Caco-2 (cell line): ENCODE results near the gene KRT1. TPM values are rescaled to one million over a fixed set of nuclear protein-coding genes. Genes with fewer than 3 reads are reported as not detected.

Experiments
- BruUV-seq: library from RNA; stranded (reverse); fragments of 400-500 nt; replicated peaks from 2 replicates; lab custom pipeline; 2021; lab: Mats Ljungman, UMichigan
- CTCF ChIA-PET: fragments of 300-600 bp; sonication (Branson Sonifier 250); formaldehyde crosslinking; loops from one replicate; lab custom pipeline; 2022; ENCODE audit warnings: antibody characterized with exemption; lab: Charles Lee
- POLR2A ChIA-PET: fragments of 300-600 bp; sonication (Branson Sonifier 250); formaldehyde crosslinking; loops from one replicate; lab custom pipeline; 2022; ENCODE audit warnings: antibody characterized with exemption; lab: Charles Lee
- DNase-seq, 2 experiments: peaks; one replicate each; pipeline versions ENCODE4 v3.0.0 to v3.0.0-alpha.2; 2020 to 2022
- H3K27me3 ChIP-seq: replicated peaks from 2 replicates; pipeline ENCODE4 v1.6.0; 2011; ENCODE audit warnings: low read length; ENCODE audit not compliant: control insufficient read depth, insufficient read depth
- H3K36me3 ChIP-seq: 2 replicates; pipeline ENCODE4 v1.5.1; 2011; ENCODE audit warnings: low read length; ENCODE audit not compliant: control insufficient read depth, insufficient read depth
- H3K4me1 ChIP-seq: fragments of 250-450 bp; sonication (Bioruptor Pico); 2 replicates; pipeline ENCODE4 v1.5.1; 2020; ENCODE audit warnings: mild to moderate bottlenecking
- H3K4me3 ChIP-seq: 2 replicates; pipeline ENCODE4 v1.5.1; 2011; ENCODE audit warnings: low read depth, mild to moderate bottlenecking, control low read depth, low read length
- H3K9me3 ChIP-seq: fragments of 250-450 bp; sonication (Bioruptor Pico); 2 replicates; pipeline ENCODE4 v1.5.1; 2020; ENCODE audit warnings: mild to moderate bottlenecking, moderate library complexity
- H3K27ac Mint-ChIP-seq: one replicate; pipeline ENCODE4 v1.8.0; 2022; ENCODE audit warnings: mixed read lengths; ENCODE audit not compliant: unreplicated experiment
- H3K27me3 Mint-ChIP-seq: one replicate; pipeline ENCODE4 v1.8.0; 2022; ENCODE audit warnings: mixed read lengths; ENCODE audit not compliant: insufficient read depth, unreplicated experiment
- H3K36me3 Mint-ChIP-seq: one replicate; pipeline ENCODE4 v1.8.0; 2022; ENCODE audit warnings: mild to moderate bottlenecking, mixed read lengths; ENCODE audit not compliant: insufficient read depth, unreplicated experiment
- H3K4me1 Mint-ChIP-seq: one replicate; pipeline ENCODE4 v1.8.0; 2022; ENCODE audit warnings: low read depth, mixed read lengths; ENCODE audit not compliant: unreplicated experiment
- H3K4me3 Mint-ChIP-seq: one replicate; pipeline ENCODE4 v1.8.0; 2022; ENCODE audit warnings: mild to moderate bottlenecking, moderate library complexity, mixed read lengths; ENCODE audit not compliant: unreplicated experiment
- H3K9me3 Mint-ChIP-seq: one replicate; pipeline ENCODE4 v1.8.0; 2022; ENCODE audit warnings: mixed read lengths; ENCODE audit not compliant: unreplicated experiment
- intact Hi-C: fragments of 100-400 bp; cut with micrococcal nuclease; formaldehyde crosslinking; loops from one replicate; pipeline ENCODE4 v1.10.0; 2022; ENCODE audit not compliant: unreplicated experiment
- total RNA-seq: library from RNA; stranded (reverse); gene quantifications from 2 replicates; pipeline ENCODE4 v1.2.3, GENCODE V29; 2022
- TF ChIP-seq, protein P1 (sequence below), 2 experiments: fragments of 200-600 bp in 1 of 2; IDR thresholded peaks; 1 replicate in 1 of 2; 2 replicates in 1 of 2; pipeline versions ENCODE4 v1.5.1 to v1.8.0; 2011 to 2022; ENCODE audit warnings: antibody characterized with exemption in 1 of 2, control low read depth in 1 of 2, inconsistent platforms in 1 of 2, low read depth in 1 of 2, low read length in 1 of 2, mild to moderate bottlenecking in 1 of 2, moderate library complexity in 1 of 2; ENCODE audit not compliant: insufficient read depth in 1 of 2, severe bottlenecking in 1 of 2, unreplicated experiment in 1 of 2

KRT1 gene
- total RNA-seq, 1 experiment from 2014 or later, result 0.20 TPM

DNA sequence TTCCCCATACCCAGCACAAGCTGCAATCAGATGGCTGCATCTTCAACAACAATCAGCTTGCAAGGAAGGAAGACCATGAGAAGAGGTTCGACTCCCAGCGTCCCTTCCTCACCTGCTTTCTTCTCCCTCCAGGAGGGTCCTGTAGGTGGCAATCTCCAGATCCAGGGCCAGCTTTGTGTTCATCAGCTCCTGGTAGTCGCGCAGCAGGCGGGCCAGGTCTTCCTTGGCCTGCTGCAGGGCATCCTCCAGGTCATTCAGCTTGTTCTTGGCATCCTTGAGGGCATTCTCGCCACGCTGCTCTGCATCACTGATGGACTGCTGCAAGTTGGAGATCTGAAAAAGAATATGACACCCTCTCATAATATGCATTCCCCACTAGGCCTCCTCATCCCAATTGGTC, 4.0 kb downstream of the KRT1 start:
- CTCF ChIA-PET, result no interaction called here
- Histone ChIP-seq H3K27me3 (no peaks in the 10 kb centered on the region), H3K9me3 (no peaks in the 10 kb centered on the region), H3K36me3 (no peaks in the 10 kb centered on the region), H3K4me1 (peaks cover 27% of the 10 kb centered on the region), H3K4me3 (no peak overlapping the region)
- Mint-ChIP-seq H3K27ac (no peak overlapping the region), H3K27me3 (peaks cover 6% of the 10 kb centered on the region), H3K4me3 (no peak overlapping the region), H3K4me1 (no peaks in the 10 kb centered on the region), H3K36me3 (no peaks in the 10 kb centered on the region), H3K9me3 (no peaks in the 10 kb centered on the region)
- intact Hi-C loops, result no loop called here
- DNase-seq, result no peak
- POLR2A ChIA-PET, result no interaction called here
- no TSS peak for BruUV-seq
- TF ChIP-seq, protein P1, sequence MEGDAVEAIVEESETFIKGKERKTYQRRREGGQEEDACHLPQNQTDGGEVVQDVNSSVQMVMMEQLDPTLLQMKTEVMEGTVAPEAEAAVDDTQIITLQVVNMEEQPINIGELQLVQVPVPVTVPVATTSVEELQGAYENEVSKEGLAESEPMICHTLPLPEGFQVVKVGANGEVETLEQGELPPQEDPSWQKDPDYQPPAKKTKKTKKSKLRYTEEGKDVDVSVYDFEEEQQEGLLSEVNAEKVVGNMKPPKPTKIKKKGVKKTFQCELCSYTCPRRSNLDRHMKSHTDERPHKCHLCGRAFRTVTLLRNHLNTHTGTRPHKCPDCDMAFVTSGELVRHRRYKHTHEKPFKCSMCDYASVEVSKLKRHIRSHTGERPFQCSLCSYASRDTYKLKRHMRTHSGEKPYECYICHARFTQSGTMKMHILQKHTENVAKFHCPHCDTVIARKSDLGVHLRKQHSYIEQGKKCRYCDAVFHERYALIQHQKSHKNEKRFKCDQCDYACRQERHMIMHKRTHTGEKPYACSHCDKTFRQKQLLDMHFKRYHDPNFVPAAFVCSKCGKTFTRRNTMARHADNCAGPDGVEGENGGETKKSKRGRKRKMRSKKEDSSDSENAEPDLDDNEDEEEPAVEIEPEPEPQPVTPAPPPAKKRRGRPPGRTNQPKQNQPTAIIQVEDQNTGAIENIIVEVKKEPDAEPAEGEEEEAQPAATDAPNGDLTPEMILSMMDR (IDR thresholded peaks at IDR 0.05; ENCODE audit: insufficient read depth in 1 of 2, low read depth in 1 of 2, low read length in 1 of 2, severe bottlenecking in 1 of 2, unreplicated experiment in 1 of 2), result no peak

DNA sequence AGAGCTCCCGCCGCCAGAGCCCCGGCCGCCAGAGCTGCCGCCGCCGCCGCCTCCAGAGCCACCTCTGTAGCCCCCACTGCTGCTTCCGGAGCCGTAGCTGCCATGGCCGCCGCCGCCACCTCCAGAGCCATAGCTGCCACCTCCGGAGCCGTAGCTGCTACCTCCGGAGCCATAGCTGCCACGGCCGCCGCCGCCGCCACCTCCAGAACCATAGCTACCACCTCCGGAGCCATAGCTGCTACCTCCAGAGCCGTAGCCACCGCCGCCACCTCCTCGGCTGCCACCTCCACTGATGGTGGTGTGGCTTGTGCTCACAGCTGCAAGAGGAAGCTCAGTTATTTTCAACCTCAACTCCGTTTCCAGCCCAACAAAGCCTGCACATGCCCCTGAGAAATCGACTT, 4.9 kb downstream of the KRT1 start:
- Histone ChIP-seq H3K4me3 (no peak overlapping the region), H3K9me3 (no peaks in the 10 kb centered on the region), H3K36me3 (no peaks in the 10 kb centered on the region), H3K27me3 (no peaks in the 10 kb centered on the region), H3K4me1 (peaks cover 27% of the 10 kb centered on the region)
- no TSS peak for BruUV-seq
- Mint-ChIP-seq H3K4me3 (no peak overlapping the region), H3K27ac (no peak overlapping the region), H3K9me3 (no peaks in the 10 kb centered on the region), H3K27me3 (peaks cover 3% of the 10 kb centered on the region), H3K36me3 (no peaks in the 10 kb centered on the region), H3K4me1 (no peaks in the 10 kb centered on the region)
- TF ChIP-seq, protein P1 (IDR thresholded peaks at IDR 0.05; ENCODE audit: insufficient read depth in 1 of 2, low read depth in 1 of 2, low read length in 1 of 2, severe bottlenecking in 1 of 2, unreplicated experiment in 1 of 2), result no peak
- CTCF ChIA-PET, result interaction anchor here (0.9 kb wide), 1 partner anchor 205 kb away, joined by 4 read pairs; no protein-coding TSS in a partner anchor
- no peak for DNase-seq
- intact Hi-C loops, result no loop called here
- POLR2A ChIA-PET, result no interaction called here

DNA sequence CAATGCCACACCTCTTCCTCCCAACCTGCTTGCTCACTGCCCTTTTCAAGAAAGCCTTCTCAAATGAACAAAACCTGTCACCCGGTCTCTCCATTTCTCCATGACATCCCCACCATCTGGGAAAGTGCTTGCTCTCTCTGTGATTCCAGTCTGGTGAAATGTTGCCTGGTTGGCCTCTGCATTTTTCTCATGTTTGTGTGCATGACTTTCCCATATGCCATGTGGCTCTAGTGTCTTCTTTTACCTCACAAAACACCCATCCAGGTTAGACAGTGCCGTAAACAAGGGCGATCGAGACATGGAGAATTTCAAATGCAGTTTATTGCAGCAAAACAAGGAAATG, 5.8 kb downstream of the KRT1 start:
- no peaks in the 10 kb centered on the region for H3K36me3 Mint-ChIP-seq
- no peak overlapping the region for H3K27ac Mint-ChIP-seq
- H3K4me3 Mint-ChIP-seq, result no peak overlapping the region
- no peaks in the 10 kb centered on the region for H3K4me1 Mint-ChIP-seq
- Histone ChIP-seq H3K9me3 (no peaks in the 10 kb centered on the region), H3K4me1 (peaks cover 27% of the 10 kb centered on the region), H3K27me3 (no peaks in the 10 kb centered on the region), H3K4me3 (no peak overlapping the region), H3K36me3 (no peaks in the 10 kb centered on the region)
- TF ChIP-seq, protein P1 (IDR thresholded peaks at IDR 0.05; ENCODE audit: insufficient read depth in 1 of 2, low read depth in 1 of 2, low read length in 1 of 2, severe bottlenecking in 1 of 2, unreplicated experiment in 1 of 2), result no peak
- no peaks in the 10 kb centered on the region for H3K9me3 Mint-ChIP-seq
- intact Hi-C loops, result no loop called here
- ChIA-PET POLR2A (interaction anchor here (0.6 kb wide), 1 partner anchor 65 kb away, joined by 4 read pairs; no protein-coding TSS in a partner anchor), CTCF (interaction anchor here (0.9 kb wide), 1 partner anchor 206 kb away, joined by 4 read pairs; no protein-coding TSS in a partner anchor)
- no peaks in the 10 kb centered on the region for H3K27me3 Mint-ChIP-seq
- DNase-seq, result no peak
- BruUV-seq, result no TSS peak
